ENCODE results near the gene ANAPC2.

ANAPC2 gene

DNA sequence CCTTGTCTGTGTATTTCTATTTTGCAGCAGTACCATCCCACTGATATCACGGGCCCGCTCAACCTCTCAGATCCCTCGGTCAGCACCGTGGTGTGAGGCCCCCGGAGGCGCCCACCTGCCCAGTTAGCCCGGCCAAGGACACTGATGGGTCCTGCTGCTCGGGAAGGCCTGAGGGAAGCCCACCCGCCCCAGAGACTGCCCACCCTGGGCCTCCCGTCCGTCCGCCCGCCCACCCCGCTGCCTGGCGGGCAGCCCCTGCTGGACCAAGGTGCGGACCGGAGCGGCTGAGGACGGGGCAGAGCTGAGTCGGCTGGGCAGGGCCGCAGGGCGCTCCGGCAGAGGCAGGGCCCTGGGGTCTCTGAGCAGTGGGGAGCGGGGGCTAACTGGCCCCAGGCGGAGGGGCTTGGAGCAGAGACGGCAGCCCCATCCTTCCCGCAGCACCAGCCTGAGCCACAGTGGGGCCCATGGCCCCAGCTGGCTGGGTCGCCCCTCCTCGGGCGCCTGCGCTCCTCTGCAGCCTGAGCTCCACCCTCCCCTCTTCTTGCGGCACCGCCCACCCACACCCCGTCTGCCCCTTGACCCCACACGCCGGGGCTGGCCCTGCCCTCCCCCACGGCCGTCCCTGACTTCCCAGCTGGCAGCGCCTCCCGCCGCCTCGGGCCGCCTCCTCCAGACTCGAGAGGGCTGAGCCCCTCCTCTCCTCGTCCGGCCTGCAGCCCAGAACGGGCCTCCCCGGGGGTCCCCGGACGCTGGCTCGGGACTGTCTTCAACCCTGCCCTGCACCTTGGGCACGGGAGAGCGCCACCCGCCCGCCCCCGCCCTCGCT lies 20.4 kb downstream of the ANAPC2 start:
- intact Hi-C loops (cut with DNase I) = loop anchor here (5.0 kb wide), 1 partner anchor 36 kb away; no protein-coding TSS in a partner anchor
- peak in 1 of 10 donors; percentile 91 for DNase-seq

DNA sequence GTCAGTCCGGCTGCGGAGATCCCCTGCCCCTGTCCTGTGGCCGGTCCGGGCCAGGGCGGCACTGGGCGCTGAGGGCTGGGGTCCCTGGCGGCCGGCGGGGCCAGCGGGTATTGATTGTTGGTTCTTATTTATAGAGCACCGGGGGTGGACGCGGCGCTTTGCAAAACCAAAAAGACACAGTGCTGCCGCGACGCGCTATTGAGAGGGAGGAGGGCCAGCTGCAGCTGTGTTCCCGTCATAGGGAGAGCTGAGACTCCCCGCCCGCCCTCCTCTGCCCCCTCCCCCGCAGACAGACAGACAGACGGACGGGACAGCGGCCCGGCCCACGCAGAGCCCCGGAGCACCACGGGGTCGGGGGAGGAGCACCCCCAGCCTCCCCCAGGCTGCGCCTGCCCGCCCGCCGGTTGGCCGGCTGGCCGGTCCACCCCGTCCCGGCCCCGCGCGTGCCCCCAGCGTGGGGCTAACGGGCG lies 21.0 kb downstream of the ANAPC2 start:
- DNase-seq = peak in 5 of 10 donors; percentile 46 to 91 (median 64)
- intact Hi-C loops (cut with DNase I) = loop anchor here (5.0 kb wide), 1 partner anchor 35 kb away; no protein-coding TSS in a partner anchor

DNA sequence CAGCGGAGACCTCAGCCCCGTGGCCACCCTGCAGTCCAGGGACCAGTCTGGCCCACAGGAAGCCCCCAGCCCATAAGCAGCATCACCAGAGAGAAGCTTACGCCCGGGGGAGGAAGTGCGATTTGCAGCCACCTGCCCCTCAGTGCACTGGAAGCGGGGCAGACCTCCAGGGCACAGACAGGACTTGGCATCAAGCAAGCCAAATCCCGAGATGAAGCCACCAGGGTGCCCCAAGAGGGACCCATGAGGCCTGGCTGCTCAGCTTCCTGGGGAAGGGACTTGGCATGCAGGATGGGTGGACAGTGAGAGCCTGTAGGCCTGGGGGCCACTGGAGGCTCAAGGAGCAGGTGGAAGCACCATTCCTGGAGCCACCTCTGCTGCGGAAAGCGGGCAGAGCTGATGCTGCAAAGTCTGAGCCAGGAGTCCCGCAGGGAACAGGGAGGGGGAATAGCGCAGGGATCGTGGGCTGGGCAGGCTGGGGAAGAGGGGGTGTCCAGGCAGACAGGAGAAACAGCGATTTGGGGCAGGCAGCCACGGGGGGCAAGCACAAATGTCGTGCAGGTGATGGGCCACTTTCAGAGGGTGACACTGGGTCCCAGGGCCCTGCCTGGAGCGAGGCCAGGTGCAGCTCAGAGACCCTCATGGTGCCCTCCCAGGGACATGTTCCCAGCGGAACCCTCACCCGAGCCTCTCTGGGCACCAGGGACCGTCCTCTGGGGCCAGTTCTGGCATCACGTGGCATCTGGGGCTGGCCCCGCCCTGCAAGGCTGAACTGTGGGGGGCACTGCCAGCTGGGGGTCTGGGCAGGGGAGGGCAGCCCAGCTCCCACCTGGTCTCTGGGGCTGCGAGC lies 21.8 kb downstream of the ANAPC2 start:
- intact Hi-C loops (cut with DNase I) = loop anchor here (5.0 kb wide), 1 partner anchor 34 kb away; no protein-coding TSS in a partner anchor
- DNase-seq = peak in 7 of 10 donors; percentile 38 to 93 (median 58)

DNA sequence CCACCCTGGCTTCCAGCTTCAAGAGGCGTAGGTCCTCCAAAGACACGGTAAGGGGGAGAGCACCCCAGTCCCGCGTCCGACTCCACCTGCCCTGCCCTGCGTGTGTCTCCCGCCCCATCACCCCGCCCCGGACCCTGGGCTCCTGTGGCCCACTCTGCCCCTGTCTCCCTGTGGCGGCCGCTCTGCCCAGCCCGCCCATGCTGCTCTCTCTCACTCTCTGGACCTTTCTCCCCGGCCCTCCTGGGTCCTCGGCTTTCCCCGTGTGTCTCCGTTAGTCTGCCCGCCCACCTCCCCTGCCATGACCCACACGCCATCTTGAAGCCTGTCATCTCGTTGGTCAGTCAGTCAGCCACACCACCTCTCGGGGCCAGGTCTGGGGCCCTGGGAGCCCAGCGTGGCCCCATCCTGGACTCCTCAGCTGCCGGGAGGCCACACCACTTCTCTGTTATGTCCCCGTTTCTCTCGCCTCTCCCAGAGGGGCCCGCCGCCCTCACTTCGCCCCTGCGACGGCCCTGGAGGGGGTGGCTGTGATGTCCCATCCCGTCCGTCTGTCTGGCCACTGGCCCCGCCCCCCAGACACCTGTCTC lies 23.0 kb downstream of the ANAPC2 start:
- intact Hi-C loops (cut with DNase I) = loop anchor here (5.0 kb wide), 1 partner anchor 33 kb away; no protein-coding TSS in a partner anchor
- DNase-seq = no peak

DNA sequence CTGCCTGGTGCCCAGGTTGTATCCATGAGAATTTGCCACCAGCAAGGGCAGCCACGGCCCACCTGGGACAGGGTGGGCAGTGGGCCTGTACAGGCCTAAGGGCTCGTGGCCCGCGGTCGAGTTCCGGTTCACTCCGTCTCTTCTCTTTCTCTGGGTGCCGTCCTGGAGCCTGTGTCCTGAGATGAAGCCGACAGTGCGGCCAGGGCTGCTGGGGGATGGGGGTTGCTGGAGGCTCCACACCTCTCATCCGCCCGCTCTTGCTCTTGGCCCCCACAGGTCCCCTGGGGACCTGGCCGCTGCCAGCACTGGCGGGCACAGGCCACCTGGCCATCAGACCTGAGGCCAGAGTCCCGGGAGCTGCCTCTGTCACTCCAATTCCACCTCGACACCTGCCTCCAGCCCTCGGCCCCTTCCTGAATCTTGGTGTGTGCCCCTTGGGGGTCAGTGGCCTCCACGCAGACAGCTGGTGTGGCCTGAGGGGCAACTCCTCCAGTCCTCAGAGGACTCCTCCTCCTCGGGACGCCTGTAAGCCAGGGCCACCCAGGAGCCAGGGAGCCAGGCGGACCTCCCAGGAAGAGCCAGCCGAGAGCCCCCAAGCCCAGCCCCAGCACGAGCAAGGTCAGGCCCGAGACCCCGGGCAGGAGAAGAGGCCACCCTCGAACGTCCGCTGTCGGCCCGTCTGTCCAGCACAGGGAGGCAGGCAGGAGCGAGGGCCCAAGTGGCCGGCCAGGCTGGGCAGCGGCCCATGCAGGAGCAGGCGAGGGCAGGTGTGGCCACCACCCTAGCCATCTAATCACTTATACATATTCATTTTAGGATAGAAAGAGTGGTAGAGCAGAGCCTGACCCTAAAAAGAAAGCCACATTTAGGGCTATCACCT lies 23.8 kb downstream of the ANAPC2 start:
- DNase-seq = no peak
- intact Hi-C loops (cut with DNase I) = loop anchor here (5.0 kb wide), 1 partner anchor 32 kb away; no protein-coding TSS in a partner anchor

DNA sequence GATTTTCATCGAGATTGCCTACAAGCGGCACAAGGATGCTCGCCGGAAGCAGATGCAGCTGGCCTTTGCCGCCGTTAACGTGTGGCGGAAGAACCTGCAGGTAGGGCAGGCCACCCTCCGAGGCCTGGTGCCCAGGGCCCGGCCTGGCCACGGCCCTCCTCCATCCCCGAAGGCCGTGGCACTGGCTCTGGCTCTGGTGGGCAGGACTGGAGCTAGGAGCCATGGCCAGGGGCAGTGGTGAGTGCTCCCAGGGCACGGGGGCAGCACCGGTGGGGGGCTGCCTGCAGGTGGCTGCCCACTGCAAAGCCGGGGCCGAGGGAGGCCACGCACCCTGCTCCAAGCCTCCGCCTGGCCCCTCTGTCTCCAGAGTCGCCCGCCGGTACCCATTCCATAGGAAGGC lies 24.6 kb downstream of the ANAPC2 start:
- intact Hi-C loops (cut with DNase I) = no loop called here
- DNase-seq = no peak

DNA sequence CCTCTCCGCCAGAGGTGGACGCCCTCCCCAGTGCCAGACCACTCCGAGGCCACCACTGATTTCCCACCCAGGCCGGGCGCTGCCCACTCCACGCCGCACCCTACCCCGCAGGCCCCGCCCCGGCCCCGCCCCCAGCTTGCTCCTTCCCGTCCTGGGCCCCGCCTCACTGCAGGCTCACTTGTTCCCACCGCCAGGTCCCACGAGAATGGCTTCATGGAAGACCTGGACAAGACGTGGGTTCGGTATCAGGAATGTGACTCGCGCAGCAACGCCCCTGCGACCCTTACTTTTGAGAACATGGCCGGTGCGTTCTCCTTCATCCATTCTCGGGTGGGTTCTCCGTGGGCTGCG lies 25.0 kb downstream of the ANAPC2 start:
- no peak for DNase-seq
- intact Hi-C loops (cut with DNase I) = no loop called here

DNA sequence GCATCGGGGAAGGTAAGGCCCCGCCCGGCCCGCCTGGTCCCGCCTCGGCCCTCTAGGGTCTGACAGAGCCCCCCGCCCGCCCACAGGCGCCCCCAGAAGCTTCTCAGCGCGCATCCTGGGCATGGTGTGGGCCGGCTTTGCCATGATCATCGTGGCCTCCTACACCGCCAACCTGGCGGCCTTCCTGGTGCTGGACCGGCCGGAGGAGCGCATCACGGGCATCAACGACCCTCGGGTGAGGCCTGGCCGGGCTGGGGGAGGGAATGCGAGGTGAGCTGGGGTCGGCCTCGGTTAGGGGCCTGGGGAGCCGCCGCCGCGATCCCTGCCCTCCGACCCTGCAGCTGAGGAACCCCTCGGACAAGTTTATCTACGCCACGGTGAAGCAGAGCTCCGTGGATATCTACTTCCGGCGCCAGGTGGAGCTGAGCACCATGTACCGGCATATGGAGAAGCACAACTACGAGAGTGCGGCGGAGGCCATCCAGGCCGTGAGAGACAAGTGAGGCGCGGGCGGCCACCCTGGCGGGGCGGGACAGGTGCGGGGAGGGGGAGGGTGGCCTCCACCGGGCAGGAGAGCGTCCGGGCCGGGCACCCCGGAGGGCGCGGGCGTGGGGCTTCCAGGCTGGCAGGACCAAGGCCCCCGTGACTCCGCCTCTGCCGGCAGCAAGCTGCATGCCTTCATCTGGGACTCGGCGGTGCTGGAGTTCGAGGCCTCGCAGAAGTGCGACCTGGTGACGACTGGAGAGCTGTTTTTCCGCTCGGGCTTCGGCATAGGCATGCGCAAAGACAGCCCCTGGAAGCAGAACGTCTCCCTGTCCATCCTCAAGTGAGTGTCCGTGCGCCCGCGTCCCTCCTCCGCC lies 25.6 kb downstream of the ANAPC2 start:
- intact Hi-C loops (cut with DNase I) = no loop called here
- DNase-seq = no peak

DNA sequence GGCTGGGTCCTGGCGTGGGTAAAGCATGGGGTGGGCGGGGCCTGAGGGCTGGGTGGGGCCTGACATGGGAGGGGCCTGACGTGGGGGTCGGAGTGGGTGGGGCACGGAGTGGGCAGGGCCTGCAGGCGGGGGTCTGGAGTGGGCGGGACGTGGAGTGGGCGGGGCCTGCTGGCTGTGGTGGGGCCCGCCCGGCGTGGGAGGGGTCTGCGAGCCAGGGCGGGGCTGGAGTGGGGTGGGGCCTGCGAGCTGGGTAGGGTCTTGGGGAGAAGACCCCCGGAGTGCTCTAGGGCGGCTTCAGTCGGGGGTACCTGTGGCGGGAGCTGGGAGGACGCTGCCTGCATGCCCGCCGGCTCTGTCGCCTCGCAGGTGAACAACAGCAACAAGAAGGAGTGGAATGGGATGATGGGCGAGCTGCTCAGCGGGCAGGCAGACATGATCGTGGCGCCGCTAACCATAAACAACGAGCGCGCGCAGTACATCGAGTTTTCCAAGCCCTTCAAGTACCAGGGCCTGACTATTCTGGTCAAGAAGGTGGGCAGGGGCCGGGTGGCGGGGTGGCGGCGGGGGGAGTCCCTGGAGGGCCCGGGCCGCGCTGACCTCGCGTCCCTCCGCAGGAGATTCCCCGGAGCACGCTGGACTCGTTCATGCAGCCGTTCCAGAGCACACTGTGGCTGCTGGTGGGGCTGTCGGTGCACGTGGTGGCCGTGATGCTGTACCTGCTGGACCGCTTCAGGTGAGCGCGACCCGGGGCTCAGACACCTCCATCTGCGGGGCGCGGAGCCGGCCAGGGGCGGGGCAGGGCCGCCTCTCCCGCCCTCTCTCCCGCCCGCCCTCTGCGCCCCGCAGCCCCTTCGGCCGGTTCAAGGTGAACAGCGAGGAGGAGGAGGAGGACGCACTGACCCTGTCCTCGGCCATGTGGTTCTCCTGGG lies 26.5 kb downstream of the ANAPC2 start:
- intact Hi-C loops (cut with DNase I) = no loop called here
- no peak for DNase-seq

DNA sequence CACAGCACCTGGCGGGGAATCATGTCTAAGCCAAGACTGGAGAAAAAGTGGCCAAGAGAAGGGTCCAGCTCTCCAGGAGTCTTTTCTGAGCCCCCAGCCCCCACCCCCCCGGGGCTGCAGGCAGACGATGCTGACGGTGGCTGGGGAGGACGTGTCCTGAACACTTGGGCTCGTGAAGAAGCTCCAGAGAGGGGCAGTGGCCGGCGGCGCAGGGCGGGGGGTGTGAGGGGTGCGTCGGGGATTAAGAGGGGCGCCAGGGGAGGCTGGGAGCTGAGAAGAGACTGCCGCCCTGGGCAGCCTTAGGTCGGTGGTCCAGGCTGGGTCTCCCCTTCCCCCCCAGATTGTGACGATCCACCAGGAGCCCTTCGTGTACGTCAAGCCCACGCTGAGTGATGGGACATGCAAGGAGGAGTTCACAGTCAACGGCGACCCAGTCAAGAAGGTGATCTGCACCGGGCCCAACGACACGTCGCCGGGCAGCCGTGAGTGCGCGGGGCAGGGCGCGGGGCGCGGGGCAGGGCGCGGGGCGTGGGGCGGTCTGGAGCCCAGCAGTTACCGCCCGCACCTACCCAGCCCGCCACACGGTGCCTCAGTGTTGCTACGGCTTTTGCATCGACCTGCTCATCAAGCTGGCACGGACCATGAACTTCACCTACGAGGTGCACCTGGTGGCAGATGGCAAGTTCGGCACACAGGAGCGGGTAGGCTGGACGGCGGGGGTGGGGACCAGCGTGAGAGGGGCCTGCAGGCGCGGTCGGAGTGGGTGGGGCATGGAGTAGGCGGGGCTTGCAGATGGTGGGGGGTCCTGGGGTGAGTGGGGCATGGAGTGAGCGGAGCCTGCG lies 27.4 kb downstream of the ANAPC2 start:
- intact Hi-C loops (cut with DNase I) = no loop called here
- DNase-seq = no peak

DNA sequence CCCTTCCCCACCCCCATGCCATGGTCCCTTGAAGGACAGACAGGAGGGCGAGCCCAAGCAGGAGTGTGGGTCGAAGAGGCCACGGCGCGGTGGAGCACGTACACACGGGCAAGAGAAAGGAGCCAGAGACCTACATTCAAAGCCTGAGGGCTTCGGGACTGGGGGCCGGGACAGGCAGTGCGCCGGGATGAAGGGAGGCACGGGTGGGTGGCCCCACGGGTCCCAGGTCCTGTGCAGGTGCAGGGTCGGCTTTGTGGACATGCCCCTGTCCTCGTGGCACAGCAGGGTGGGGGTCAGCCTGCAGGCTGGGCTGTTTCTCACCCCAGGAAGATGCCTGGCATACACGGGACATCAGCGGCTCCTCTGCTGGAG lies 28.3 kb downstream of the ANAPC2 start:
- intact Hi-C loops (cut with DNase I) = no loop called here
- no peak for DNase-seq

DNA sequence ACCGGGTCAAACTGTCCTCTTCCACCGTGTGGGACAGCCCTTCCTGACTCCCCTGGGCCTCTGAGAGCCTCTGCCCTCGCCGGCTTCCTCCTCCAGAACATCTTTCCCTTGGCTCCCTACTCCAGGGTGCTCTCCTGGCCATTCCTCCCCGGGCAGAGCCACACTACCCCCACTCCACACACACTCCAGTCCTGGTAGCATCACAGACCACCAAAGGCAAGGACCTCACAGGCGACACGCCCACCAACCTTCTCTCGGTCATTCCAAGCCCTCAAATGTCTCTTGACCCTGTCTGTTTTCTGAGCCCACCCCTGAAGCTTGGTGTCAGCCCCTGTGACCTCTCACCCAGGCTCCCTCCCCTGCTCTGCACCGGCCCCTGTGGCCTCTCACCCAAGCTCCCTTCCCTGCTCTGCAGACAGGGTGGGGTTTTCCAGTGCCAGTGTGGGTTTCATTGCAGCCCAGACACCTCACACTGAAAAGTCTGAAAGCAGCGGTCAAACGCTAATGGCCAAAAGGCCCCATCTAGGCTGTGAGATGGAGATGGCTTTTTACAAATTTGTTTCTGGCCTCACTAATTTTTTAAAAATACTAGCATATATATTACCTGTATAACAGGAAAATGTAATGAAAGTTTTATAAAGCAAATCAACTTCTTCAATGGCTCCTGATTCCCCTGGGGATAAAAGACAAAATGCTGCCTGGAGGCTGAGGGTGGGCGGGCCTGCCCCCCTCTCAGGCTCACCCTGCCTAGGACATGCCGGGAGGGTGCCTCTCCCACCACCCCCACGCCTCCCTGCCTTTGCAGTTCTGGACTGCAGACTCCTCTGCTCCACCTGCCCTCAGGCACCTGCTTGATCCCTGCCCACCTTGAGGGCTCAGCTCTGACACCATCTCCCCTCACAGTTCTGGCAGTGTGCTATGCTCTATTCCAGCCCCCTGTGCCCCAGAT lies 29.0 kb downstream of the ANAPC2 start:
- no peak for DNase-seq
- intact Hi-C loops (cut with DNase I) = no loop called here

DNA sequence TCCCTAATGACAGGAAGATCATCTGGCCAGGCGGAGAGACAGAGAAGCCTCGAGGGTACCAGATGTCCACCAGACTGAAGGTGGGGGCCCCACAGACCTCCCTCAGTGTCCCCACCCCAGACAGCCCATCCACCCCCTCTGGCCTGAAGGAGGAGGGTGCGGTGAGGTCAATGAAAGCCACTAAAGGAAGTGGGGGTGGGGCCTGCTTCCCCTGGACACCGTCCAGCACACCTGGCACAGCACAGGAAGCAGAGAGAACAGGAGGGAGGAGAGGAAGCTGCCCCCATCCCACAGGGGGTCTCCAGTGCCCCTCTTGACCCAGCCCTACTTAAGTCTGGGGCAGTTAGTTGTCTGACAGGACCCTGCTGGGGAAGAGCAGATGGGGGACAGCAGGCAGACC lies 29.7 kb downstream of the ANAPC2 start:
- intact Hi-C loops (cut with DNase I) = no loop called here

DNA sequence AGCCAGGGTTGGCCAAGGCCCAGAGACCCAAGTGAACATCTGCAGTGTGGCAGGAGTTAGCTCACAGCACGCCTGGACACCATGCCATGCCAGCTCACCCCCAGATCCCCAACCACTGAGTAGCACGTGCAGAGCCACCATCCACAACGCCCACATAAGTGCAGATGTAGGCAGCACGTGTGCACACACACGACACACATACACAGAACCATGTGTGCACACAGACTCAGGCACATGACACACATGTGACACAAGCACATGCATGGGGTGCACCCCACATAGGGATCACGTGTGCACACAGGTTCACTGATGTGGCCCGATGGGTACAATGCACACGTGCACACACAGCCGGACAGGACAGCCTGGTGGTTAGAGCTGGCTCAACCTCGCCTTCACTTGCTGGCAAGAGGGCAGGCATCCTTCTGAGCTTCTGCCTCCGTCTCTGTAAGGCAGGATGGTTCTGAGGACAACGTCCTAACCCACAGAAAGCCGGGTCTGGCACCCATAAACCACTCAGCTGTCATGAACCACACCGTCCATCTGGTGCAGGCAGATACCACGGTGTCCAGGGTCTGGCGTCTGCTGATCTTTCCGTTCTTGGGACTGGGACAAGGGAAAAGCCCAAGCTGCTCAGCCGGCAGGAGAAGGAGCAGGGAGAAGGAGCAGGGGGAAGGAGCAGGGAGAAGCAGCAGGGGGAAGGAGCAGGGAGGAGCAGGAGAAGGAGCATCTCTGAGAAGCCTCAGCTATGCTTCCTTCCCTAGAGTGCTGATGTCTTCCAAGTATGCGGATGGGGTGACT lies 30.5 kb downstream of the ANAPC2 start:
- intact Hi-C loops (cut with DNase I) = no loop called here
- peak in 2 of 10 donors; percentile 53 to 72 for DNase-seq

More for the DNA sequence above, 29.7 kb downstream of the ANAPC2 start:
- DNase-seq = no peak

Data from posterior cingulate gyrus (tissue), 11 donors.